Neural progenitor cell (in vitro differentiated cells): Measurements from ENCODE around the gene RBFOX1.

Source experiments
- EZH2 ChIP-seq: fragments of 200-600 bp; sonication (generic); IDR thresholded peaks from 2 replicates; pipeline ENCODE4 v1.6.1; 2017; ENCODE audit warnings: antibody characterized with exemption, mild to moderate bottlenecking, moderate library complexity
- TF ChIP-seq, protein P1 (sequence below): fragments of 200-600 bp; sonication (generic); IDR thresholded peaks from 2 replicates; pipeline ENCODE4 v1.5.1; 2017; ENCODE audit warnings: antibody characterized with exemption, mild to moderate bottlenecking

DNA sequence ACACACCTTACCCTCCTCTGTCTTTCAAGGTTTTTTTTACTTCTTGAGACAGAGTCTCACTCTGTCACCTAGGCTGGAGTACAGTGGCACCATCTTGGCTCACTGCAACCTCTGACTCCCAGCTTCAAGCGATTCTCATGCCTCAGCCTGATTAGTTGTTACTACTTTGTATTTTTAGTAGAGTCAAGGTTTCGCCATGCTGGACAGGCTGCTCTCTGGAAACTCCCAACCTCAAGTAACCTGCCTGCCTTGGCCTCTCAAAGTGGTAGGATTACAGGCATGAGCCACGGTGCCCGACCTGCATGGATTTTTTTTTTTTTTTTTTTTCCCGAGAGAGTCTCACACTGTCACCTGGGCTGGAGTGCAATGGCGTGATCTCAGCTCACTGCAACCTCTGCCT, 273.2 kb downstream of the RBFOX1 start:
- TF ChIP-seq, protein P1, sequence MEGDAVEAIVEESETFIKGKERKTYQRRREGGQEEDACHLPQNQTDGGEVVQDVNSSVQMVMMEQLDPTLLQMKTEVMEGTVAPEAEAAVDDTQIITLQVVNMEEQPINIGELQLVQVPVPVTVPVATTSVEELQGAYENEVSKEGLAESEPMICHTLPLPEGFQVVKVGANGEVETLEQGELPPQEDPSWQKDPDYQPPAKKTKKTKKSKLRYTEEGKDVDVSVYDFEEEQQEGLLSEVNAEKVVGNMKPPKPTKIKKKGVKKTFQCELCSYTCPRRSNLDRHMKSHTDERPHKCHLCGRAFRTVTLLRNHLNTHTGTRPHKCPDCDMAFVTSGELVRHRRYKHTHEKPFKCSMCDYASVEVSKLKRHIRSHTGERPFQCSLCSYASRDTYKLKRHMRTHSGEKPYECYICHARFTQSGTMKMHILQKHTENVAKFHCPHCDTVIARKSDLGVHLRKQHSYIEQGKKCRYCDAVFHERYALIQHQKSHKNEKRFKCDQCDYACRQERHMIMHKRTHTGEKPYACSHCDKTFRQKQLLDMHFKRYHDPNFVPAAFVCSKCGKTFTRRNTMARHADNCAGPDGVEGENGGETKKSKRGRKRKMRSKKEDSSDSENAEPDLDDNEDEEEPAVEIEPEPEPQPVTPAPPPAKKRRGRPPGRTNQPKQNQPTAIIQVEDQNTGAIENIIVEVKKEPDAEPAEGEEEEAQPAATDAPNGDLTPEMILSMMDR: no peak
- TF ChIP-seq EZH2: no peak
